ENCODE results near the gene WDR12. TPM values are rescaled to one million over a fixed set of nuclear protein-coding genes. Genes with fewer than 3 reads are reported as not detected.

WDR12 gene
- total RNA-seq = 40.6 and 50.6 TPM in 2 replicates

DNA sequence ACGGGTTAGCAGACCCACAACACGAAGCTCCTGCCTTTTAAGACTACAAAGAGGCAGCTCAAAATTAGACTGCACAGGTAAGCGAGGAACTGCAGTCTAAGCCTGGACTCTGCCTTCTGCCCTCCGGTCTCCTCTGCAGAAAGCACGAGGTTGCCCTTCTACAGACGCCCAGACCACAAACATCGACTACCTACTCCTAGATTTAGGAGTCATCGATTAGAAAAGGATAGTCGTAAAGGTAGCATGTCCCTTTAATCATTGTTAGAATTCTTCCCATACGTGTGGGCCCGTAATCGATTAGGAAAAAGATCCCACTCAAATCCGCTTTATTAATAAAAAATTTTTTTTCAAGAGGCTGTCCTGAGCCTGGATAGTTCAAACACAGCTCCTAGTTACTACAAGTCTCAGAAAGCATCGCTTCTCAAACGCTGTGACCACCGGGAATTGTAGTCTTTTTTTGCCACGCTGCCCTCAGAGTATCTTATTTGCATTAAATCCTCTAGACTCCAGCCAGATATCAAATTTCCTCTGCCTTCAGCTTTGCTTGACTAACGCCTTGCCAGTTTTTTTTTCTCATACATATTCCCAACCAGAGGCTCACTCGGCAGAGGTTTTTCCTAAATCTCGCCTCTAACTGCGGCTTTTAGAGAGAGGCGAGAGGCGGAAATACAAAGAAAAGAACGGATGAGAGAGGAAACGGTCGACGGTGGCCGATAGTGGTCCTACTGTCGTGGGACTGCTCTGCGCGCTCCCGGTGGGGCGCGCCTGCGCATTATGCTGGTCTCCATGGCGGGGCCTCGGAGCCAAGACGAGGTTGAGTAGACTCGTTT, at the start of gene WDR12, which contains the start of gene CARF:
Gene WDR12, minus strand, starts transcription at position 162 of the 830 bp plus-strand sequence. CDS start 197 bp downstream, outside the sequence.
Gene CARF, plus strand, starts transcription at position 764 of the 830 bp plus-strand sequence. CDS start 29,628 bp downstream, outside the sequence.

DNA sequence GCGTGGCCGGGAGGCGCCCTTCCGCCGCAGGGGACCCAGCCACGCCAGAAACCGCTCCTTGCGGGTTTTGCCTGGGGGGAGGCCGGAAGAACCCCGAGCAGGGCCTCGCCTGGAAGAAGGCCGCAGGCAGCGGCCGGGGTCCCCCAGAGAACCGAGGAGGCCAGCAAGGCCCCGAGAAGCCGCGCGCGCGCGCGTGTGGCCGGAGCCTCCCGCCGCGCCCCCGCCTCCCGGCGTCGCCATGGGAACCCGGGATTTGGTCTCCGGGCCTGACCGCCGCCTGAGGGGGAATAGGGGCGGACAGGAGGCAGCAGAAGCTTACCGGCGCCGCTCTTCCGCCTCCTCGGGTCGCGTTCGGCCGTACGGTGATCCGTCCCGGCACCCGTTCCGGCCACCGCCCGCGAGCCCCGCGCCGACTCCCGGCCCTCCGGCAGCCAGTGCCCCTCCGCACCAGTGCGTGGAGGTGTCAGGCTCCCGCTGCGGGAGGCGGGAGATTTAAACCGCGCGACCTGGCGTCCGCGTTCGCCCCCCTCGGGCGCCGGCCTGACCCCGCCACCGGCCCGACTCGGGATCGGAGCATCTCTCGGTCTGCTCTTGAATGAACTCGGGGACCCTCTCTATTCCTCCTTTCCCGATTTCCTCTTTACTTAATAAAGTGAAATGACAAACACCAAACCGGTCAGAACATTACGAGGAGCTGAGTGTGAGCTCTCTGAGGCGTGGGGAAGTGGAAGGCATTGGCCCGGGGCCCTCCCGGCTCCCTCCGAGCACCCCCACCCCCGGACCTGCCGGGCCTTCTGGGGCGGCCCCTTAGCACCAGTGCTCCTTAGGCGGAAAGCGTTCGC, 40.0 kb downstream of the WDR12 start, which contains the start of gene ICA1L:
Gene ICA1L, minus strand, starts transcription at position 467 of the 842 bp plus-strand sequence. CDS start 42,757 bp downstream, outside the sequence.

Other genes with a start within 250 kb of the WDR12 start
- gene ICA1L, start 39.9 kb downstream of the WDR12 start, total RNA-seq = 1.5 and 2.8 TPM in 2 replicates
- 2.5 and 5.9 TPM in 2 replicates for gene CARF, start 602 bp upstream of the WDR12 start, total RNA-seq
- 41.4 and 98.9 TPM in 2 replicates for gene NBEAL1, start 103.2 kb upstream of the WDR12 start, total RNA-seq